ENCODE results near the gene AQP1.

AQP1 gene

GRCh38 chr7:30918676-30919075 is 7.0 kb downstream of the AQP1 start:
- in situ Hi-C loops (cut with MboI; ENCODE audit: low sequenced_read_pairs), result no loop called here

- in situ Hi-C loops (cut with MboI; ENCODE audit: low sequenced_read_pairs), result no loop called here
Observed at GRCh38 chr7:30920021-30920583, 8.4 kb downstream of the AQP1 start.

GRCh38 chr7:30920584-30921539 is 9.2 kb downstream of the AQP1 start:
- in situ Hi-C loops (cut with MboI; ENCODE audit: low sequenced_read_pairs), result no loop called here

DNA sequence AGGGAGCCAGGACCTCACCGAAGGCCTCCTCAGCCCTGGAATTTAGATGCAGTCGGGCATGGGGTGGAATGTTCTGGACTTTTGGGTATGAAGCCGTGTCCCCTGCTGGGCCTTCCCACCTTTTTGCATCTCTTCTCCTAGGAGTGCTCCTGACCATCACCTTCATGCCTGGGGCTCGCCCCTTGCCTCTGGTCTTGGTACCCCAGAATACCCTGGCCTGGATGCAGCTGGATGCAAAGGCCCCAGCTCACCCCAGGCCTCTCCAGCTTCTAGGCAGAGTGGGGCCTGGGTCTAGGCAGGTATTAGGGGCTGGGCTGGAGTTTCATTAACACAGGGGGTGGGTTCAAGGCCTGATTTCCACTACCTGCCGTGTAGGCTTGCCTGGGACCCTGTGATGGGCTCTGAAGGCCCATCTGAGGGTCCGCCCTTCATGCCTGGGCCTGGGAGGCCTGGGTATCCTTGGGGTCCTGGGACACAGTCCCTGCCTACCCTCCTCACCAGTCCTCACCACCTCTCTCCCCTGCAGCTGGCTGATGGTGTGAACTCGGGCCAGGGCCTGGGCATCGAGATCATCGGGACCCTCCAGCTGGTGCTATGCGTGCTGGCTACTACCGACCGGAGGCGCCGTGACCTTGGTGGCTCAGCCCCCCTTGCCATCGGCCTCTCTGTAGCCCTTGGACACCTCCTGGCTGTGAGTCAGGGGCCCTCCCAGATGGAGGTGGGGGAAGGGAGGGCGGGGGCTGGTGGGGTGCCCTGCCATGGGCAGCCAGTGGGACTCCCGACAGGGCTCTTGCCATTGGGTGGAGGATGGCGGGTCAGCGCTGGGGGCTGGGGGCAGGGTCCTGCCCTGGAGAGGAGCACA is 10.1 kb downstream of the AQP1 start:
- in situ Hi-C loops (cut with MboI; ENCODE audit: low sequenced_read_pairs), result no loop called here

- in situ Hi-C loops (cut with MboI; ENCODE audit: low sequenced_read_pairs), result no loop called here
Observed at GRCh38 chr7:30922596-30922995, 10.9 kb downstream of the AQP1 start.

DNA sequence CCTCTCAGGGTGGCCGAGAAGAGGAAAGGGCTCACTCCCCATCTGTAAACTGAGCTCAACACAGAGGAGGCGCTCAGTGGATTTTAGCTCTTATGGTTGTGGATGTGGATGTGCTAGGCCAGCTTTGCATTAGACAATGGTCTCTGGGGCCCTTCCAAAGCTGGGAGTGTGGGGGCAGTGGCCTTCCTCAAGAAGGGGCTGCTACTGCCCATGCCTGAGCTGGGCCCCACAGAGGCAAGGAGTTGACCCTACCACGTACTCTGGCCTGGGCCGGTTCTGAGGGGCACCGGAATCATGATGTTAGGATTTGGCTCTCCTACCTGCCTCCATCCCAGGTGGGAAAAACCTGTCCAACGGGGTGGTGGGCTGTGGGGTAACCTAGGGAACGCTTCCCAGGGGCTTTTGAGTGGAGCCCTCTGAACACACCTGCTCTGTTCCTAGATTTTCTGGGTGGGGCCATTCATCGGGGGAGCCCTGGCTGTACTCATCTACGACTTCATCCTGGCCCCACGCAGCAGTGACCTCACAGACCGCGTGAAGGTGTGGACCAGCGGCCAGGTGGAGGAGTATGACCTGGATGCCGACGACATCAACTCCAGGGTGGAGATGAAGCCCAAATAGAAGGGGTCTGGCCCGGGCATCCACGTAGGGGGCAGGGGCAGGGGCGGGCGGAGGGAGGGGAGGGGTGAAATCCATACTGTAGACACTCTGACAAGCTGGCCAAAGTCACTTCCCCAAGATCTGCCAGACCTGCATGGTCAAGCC is 11.5 kb downstream of the AQP1 start:
- in situ Hi-C loops (cut with MboI; ENCODE audit: low sequenced_read_pairs), result no loop called here

DNA sequence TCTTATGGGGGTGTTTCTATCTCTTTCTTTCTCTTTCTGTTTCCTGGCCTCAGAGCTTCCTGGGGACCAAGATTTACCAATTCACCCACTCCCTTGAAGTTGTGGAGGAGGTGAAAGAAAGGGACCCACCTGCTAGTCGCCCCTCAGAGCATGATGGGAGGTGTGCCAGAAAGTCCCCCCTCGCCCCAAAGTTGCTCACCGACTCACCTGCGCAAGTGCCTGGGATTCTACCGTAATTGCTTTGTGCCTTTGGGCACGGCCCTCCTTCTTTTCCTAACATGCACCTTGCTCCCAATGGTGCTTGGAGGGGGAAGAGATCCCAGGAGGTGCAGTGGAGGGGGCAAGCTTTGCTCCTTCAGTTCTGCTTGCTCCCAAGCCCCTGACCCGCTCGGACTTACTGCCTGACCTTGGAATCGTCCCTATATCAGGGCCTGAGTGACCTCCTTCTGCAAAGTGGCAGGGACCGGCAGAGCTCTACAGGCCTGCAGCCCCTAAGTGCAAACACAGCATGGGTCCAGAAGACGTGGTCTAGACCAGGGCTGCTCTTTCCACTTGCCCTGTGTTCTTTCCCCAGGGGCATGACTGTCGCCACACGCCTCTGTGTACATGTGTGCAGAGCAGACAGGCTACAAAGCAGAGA is 12.2 kb downstream of the AQP1 start:
- in situ Hi-C loops (cut with MboI; ENCODE audit: low sequenced_read_pairs), result no loop called here

- in situ Hi-C loops (cut with MboI; ENCODE audit: low sequenced_read_pairs), result no loop called here
Observed at GRCh38 chr7:30924624-30925023, 13.0 kb downstream of the AQP1 start.

DNA sequence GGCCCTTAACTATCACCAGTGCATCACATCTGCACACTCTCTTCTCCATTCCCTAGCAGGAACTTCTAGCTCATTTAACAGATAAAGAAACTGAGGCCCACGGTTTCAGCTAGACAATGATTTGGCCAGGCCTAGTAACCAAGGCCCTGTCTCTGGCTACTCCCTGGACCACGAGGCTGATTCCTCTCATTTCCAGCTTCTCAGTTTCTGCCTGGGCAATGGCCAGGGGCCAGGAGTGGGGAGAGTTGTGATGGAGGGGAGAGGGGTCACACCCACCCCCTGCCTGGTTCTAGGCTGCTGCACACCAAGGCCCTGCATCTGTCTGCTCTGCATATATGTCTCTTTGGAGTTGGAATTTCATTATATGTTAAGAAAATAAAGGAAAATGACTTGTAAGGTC is 13.5 kb downstream of the AQP1 start:
- in situ Hi-C loops (cut with MboI; ENCODE audit: low sequenced_read_pairs), result no loop called here

DNA sequence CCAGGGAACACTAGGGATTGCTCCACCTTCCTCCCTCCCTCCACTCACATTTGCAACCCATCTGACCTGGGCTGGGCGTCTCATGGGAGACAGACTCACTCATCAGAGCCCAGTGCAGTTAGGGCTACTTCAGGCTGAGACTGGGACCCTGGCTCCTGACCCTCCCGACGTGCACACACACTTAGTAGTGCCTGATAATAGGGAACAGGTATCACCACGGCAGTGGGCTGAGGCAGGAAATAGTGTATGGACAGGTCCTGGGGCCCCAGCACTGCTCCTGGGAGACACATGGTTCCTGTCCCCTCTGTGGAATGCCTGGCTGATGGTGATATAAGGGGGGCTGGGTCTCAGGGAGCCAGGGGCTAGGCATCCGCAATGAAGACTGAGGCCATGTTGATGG is 14.3 kb downstream of the AQP1 start:
- in situ Hi-C loops (cut with MboI; ENCODE audit: low sequenced_read_pairs), result no loop called here

GRCh38 chr7:30926313-30926712 is 14.7 kb downstream of the AQP1 start:
- in situ Hi-C loops (cut with MboI; ENCODE audit: low sequenced_read_pairs), result no loop called here

GRCh38 chr7:30927040-30927439 is 15.4 kb downstream of the AQP1 start:
- in situ Hi-C loops (cut with MboI; ENCODE audit: low sequenced_read_pairs), result no loop called here

- in situ Hi-C loops (cut with MboI; ENCODE audit: low sequenced_read_pairs), result no loop called here
Observed at GRCh38 chr7:30927559-30927958, 15.9 kb downstream of the AQP1 start.

DNA sequence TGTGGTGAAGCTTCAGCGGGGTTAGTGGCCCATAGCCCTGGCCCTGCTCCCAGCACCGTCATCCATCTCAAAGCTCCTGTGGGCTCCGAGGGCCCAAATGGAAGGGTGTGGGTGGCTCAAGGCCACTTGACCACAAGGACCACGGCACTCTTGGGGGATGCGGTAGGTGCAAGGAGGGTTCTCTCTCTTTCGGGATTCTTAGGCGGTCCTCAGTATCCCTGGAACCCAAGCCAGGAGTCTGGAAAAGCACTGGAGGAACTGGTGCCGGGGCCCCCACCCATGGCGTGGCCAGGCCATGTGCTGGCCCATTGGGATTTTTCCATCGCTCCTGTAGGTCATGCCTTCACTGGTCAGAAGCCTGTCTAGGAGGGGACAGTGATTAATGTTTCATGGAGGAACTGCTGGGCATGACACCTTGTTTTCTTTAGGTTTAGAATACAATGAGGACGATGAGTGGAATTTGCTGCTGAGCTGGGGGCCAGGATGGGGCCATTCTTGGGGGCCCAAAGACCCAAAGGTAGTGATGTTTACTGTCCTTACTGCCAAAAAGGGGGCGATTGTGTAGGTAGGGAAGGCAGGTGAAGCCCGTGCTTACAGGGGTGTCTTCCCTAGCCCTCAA is 16.7 kb downstream of the AQP1 start:
- in situ Hi-C loops (cut with MboI; ENCODE audit: low sequenced_read_pairs), result no loop called here

GRCh38 chr7:30929686-30930085 is 18.0 kb downstream of the AQP1 start:
- in situ Hi-C loops (cut with MboI; ENCODE audit: low sequenced_read_pairs), result no loop called here

DNA sequence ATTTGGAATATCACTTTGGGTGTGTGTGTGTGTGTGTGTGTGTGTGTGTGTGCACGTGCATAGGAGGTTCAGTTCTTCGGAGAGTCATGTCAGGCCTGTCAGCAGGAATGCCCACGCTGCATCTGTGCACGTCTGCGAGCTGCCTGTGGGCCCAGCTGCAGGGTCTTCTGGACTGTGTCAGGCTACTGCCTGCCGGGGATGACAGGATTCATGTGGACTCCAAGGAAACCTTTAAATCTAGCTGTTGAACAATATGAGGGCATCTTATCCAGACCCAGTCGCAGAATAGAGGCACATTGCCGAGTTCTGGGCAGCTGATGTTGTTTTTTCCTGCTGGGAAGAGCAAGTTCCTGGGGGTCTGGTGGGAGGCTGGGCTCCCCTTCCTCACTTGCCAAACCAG is 19.0 kb downstream of the AQP1 start:
- in situ Hi-C loops (cut with MboI; ENCODE audit: low sequenced_read_pairs), result no loop called here

GRCh38 chr7:30931161-30931928 is 19.7 kb downstream of the AQP1 start:
- in situ Hi-C loops (cut with MboI; ENCODE audit: low sequenced_read_pairs), result no loop called here

DNA sequence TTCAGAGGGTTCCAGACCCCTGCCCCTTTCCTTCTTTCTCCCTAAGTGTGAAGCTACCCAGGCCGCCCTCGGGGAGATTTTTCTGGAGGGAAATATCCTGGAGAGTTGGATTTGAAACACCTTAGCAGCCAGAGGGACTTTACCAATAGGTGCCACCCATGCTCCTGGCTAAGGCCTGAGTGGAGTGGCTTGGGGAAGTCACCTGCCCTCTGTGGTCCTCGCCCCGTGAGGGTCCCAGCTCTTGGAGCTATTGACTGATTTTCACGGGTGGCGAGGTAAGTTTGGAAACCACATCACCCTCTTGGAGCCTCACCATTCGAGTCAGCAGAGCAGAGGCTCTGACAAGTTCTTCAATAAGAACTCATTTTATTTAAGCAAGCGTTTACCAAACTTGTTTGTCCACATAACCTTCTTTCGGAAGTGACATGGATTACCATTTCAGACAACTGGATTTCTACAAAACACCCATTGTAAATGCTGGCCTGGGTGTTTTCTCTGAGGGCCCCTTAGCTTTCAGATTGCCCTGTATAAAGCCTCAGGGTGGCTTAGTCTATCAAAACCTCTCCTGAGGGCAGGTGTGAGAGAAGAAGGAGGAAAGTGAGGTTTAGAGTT is 20.4 kb downstream of the AQP1 start:
- in situ Hi-C loops (cut with MboI; ENCODE audit: low sequenced_read_pairs), result no loop called here

DNA sequence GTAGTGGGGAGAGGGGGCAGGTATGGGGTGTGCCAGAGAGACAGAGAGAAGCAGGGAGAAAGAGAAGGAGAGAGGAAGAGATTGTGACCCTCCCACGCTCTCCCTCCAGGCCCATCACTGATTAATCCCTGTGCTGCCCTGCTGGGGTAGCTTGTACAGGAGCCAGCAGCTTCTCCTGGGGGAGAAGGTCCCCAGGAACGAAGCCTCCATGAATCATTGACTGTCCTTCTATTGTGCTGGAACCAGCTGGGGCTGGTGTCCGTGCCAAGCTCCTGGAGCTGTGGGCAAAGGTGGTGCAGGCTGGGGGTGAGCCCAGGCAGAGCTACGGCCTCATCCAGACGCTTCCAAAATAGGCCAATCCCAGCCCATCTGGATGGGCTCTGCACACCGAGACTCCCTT is 20.9 kb downstream of the AQP1 start:
- in situ Hi-C loops (cut with MboI; ENCODE audit: low sequenced_read_pairs), result no loop called here

All from HL-60/S4 (cell line).